MV-4-11 (cell line): Measurements from ENCODE around the gene FMNL1.
A peak's percentile ranks its signal among the peaks of the same experiment; 100 is the strongest.
"Not testable (repeated sequence)": the region's sequence is repeated elsewhere in the genome, so short reads cannot be mapped to it uniquely, and the experiment has no call there.

ENCODE experiments used
- DNase-seq: peaks from one replicate; lab custom pipeline; 2025; lab: John Stamatoyannopoulos, UW

FMNL1 gene

DNA sequence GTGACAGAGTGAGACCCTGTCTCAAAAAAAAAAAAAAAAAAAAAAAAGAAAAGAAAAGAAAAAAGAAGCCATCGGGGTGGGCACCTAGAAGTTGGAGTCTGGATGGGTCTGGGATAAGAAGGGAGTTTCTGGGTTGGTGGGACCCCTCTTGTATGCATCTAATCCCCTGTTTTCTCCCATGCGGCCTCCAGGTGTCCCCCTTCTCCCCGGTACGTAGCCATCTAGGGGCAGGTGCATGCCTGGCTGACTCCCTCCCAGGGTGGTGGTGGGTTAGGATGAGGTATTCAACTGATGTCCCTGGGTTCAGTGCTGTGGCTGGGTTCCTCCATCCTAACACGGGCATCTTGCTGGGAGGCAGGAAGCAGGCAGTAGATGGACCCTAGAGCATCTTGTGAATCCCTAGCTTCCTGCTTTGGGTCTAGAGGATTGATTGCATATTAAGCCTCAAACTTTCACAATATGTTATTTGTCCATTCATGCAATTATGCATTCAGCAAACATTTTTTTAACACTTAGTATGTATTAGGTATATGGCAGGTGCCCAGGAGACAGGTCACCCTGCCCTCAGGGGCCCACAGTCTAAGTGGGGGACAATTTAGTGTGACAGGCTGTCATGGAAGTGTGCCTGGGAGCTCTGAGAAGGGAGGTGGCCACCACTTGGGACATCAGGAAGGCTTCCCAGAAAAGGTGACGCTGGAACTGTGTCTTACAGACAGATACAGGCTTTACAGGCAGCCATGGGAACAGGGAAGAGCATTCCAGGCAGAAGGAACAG is 13.1 kb downstream of the FMNL1 start:
- DNase-seq, result peak; percentile 13

DNA sequence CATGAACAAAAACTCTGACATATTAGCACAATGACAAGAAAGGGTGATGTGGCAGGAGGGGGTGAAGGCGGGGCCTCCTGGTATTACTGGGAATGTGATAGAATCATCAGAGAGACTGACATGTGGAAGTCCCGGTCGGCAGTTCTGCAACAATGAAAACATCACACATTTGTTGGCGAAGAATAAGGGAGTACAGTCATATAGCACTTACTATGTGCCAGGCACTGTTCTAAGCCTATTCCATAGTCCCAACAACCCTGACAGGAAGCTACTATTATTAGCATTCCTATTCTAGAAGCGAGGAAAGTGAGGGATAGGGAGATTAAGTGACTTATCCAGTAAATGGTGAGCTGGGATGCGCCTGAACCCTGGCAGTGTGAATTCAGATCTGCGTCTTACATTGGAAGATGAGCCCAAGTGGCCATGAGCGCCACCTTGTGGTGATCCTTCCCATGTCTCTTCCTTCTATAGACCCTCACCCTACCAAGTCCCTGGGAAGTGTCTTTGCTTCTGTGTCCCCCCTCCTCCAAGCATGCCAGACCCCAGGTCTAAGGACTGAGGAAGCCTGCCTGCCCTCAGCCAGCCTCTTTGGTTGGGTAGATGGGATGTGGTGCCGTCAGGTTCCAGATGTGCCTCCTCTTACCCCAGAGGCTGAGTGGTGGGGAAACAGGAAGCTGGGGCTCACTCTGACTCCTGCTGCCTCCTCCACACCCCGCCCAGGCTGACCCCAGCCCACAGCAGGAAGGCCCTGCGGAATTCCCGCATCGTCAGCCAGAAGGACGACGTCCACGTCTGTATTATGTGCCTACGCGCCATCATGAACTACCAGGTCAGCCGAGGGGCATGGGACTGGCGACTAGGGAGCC is 14.0 kb downstream of the FMNL1 start:
- peak; percentile 37 for DNase-seq

DNA sequence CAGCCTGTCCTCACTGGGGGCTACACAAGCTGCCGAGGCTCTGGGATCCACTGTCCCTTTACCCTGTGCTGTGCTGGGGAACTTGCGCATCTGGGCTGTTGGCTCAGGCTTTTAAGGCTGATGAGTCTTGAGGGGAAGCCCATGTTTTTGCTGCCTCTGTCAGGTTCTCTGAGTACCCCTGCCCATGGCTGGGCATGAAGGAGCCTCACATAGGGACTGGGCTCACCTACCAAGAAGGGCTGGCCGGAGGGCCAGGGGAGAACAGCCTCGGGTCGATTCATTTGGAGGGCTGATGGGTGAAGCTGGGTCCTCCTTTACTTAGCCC is 14.6 kb downstream of the FMNL1 start:
- DNase-seq, result no peak

DNA sequence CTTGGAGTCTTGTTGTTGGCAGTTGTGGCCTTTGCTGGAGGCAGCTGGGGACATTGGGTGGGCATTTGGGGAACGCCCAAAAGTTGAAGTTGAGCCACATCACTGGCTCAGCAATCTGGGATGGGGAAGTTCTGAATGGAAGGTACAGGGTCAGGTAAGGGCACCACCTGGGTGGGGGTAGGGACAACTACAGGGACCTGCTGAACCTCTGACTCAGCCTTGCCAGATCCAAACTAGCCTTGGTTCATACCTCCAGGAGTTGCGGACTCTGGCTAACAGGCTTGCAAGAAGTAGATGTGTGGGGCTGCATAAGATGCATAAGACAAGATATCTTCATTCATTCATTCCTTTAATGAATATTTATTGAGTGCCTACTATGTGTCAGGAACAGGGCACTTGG is 16.0 kb downstream of the FMNL1 start:
- DNase-seq, result no peak

DNA sequence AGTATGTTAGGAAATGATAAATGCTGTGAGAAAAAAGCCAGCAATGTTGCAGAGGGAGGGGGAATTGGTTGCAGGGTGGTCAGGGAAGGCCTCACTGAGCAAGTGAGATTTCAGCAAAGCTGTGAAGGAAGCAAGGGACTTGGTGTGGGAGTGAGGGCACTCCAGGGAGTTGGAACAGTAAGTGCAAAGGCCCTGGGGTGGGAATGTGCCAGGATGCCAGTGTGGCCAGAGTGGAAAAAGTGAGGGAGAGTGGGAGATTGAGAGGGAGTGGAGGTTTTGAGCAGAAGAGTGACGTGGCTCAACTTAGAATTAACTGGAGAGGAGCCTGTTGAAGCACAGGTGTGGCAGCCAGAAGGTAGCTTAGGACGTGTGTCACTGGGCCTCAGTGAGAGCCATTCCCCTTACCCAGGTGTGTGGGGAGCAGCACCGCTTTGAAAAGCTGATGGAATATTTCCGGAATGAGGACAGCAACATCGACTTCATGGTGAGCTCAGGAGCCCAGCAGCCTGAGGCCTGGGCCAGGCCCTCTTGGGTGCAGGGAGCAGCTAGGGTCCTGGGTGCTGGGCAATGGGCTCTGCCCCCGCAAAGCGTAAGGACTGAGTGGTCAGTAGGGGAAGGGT is 16.6 kb downstream of the FMNL1 start:
- DNase-seq, result no peak

DNA sequence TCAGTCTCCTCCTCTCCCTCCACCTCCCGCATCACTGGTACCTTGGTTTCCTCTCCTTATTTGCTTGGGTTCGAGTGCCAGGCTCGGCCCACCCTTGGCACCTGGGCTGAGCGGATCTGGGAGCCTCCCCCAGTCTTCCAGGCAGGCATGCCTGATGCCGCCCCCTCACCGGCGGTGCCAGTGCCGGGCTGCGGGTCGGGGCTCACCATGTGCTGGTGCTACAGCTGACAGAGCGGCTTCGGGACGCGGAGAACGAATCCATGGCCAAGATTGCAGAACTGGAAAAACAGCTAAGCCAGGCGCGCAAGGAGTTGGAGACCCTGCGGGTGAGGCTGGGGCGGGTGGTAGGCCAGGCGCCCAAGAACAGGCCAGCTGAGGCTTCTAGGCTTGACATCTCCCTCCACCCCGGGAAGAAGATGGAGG is 19.2 kb downstream of the FMNL1 start:
- DNase-seq, result no peak

DNA sequence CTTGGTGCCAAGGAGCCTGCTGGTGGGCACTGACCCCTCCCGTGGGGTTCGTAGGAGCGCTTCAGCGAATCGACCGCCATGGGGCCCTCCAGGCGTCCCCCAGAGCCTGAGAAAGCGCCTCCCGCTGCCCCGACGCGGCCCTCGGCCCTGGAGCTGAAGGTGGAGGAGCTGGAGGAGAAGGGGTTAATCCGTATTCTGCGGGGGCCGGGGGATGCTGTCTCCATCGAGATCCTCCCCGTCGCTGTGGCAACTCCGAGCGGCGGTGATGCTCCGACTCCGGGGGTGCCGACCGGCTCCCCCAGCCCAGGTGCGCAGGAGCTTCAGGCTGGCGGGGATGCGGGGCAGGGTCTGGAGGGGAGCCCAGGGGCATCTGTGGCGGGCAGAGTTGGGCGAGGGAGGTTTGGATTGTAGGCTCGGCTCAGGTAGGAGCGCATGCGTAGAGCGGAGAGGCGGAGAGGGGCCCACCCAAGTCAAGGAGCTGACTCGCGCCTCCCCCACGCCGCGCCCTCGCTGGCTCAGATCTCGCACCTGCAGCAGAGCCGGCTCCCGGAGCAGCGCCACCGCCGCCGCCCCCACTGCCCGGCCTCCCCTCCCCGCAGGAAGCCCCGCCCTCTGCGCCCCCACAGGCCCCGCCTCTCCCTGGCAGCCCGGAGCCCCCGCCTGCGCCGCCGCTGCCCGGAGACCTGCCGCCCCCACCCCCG is 19.8 kb downstream of the FMNL1 start:
- DNase-seq, result no peak

DNA sequence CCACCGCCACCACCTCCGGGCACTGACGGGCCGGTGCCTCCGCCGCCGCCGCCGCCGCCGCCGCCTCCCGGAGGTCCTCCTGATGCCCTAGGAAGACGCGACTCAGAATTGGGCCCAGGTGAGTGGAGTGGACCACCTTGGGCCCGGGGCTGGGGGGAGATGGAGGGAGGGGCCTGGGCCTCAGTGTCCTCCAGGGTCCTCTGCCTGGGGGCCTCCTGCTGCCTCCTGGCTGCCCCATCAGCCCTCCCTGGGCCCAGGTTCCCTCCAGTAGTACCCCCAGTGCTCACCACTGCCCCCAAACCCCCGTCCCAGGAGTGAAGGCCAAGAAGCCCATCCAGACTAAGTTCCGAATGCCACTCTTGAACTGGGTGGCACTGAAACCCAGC is 20.3 kb downstream of the FMNL1 start:
- DNase-seq, result no peak

DNA sequence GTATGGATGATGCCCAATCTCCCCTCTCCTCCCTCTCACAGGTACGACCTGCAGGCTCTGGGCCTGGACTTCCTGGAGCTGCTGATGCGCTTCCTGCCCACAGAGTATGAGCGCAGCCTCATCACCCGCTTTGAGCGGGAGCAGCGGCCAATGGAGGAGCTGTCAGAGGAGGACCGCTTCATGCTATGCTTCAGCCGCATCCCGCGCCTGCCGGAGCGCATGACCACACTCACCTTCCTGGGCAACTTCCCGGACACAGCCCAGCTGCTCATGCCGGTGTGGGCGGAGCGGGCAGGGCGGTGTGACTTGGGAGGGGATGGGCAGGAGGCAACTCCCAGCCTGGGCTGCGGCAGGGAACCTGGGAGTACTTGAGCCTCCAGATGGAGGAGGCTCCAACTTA is 22.1 kb downstream of the FMNL1 start:
- no peak for DNase-seq

DNA sequence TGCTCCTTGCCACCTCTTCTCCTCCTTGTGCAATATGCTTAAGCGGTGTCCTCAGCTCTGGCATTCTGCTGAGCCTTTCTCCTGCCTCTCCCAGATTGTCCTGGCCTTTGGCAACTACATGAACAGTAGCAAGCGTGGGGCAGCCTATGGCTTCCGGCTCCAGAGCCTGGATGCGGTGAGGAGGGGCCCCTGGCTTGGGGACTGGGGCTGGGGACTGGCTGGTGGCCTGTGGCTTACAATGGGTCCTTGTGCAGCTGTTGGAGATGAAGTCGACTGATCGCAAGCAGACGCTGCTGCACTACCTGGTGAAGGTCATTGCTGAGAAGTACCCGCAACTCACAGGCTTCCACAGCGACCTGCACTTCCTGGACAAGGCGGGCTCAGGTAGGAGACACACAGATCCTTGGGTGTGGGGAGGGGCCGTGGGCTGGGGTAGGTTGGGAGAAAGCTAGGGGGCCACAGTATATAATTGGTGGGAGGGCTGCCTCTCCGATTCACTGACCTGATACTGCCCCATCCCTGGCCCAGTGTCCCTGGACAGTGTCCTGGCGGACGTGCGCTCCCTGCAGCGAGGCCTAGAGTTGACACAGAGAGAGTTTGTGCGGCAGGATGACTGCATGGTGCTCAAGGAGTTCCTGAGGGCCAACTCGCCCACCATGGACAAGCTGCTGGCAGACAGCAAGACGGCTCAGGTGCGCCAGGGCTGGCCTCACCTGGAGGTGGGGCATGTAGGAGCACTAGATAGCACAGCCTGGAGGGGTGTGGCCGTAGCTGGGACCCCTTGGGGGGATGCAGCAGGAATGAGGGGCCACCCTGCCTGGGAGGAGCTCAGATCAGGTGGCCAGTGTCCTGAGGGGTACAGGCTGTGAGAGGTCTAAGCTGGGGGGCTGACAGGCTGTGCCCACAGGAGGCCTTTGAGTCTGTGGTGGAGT is 23.3 kb downstream of the FMNL1 start:
- no peak for DNase-seq

DNA sequence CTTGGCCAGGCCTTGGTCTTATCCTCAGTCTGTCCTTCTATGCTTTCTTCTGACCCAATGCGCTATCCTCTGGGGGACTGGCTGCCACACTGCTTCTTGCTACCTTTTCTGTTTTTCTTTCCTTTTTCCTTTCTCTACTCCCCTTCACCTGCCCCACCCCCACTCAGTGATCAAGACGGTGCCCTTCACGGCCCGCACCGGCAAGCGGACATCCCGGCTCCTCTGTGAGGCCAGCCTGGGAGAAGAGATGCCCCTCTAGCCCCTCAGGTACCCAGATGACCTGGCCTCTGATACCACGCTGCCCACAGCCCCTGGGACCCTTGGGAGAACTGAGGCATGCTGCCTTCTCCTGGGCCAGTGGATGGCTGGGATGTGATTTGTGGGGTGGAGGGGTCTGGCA is 24.7 kb downstream of the FMNL1 start:
- no peak for DNase-seq

DNA sequence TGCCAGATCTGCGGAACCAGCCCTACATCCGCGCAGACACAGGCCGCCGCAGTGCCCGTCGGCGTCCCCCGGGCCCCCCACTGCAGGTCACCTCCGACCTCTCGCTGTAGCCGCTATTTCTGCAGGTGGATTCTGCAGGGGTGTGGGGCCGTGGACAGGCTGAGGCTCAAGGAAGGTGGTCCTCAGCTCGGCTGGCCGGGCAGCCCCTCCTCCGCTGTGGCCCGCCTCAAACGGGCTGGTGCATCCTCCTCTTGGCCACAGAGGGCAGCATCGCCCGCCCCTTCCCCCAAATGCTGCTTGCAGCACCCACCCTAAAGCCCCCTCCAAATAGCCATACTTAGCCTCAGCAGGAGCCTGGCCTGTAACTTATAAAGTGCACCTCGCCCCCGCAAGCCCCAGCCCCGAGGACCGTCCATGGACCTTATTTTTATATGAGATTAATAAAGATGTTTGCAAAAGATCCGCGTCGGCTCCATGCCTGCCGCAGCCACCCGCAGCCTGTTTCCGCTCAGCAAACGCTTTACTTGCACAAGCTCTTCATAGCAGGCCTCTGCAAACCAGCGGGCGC is 25.3 kb downstream of the FMNL1 start:
- DNase-seq, result peak; percentile 37

DNA sequence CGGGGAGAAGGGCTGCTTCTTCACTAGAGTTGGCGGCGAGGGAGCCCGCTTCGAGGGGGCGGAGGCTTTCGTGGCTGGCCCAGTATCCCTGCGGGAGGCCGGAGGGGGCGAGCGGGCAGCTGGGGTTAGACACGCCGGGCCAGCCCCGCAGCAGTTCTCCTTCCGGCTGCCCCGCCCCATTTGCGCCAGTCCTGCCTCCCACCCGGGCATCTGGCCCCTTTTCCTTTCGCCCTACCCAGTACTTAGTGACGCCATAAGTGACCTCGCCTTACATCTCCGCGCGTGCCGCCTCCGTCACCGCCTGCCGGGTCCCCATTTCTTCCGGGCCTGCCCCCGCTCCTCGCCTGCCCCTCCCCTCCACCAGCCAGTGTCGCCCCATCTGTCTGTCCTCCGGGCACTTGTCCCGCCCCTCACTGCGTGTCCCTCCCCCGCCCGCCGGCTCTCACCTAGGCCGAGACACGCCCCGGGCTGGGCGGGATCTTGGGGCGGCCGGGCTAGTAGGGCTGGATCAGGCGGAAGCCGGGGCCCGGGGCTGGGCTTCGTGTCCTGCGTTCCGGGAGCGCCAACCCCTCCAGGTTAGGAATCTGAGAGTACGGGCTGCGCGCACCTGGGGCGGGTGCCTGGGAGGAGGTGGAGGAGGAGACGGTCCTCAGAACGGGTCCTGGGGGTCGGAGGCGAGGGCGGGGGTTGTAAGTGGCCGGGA is 25.9 kb downstream of the FMNL1 start:
- peak; percentile 88 for DNase-seq

DNA sequence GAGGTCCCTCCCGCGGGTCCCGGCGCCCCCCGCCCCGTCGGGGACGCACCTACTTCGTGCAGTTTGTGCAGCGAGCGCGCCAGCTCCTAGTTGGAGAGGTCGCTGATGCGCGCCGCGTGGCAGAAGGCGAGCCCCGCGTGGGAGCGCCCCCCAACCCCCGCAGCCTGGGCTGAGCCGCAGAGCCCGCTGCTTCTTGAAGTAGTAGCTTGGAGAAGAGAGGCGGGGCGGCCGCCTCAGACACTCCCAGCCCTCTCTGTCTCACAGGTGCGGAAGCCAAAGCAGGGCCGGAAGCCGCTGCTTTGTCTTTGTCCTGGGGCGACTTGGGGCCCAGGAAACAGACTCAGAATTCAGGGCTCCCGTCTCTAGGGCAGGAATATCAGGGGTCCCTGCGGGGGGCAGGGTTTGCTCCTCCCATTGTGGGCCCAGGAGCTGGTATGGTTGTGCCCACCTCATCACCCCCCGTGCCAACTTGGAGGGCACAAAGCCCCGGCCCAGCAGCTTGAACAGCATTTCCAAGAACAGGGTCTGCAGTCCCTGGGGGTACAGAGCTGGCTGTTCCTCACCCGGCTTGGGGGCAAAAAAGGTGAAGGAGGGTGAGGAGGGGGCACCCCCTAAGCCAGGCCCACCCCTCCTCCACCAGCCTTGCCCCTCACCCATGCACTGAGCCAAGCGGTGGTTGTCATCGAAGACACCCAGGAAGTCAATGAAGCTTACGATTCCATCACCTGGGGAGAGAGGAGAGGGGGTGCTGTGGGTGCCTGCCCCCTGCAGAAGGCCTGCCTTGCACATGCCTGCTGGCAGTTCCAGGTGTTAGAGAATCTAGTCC is 26.7 kb downstream of the FMNL1 start:
- DNase-seq, result peak; percentile 26

DNA sequence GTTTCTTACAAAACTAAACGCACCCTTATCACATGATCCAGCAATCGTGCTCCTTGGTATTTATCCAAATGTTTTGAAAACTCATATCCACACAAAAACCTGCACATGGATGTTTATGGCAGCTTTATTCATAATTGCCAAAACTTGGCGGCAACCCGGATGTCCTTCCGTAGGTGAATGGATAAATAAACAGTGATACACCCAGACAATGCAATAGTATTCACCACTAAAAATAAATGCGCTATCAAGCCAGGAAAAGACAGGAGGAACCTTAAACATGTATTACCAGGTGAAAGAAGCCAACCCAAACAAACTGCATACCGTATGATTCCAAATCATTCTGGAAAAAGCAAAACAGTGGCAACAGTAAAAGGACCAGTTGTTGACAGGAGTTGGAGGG is 30.2 kb downstream of the FMNL1 start:
- no peak for DNase-seq

DNA sequence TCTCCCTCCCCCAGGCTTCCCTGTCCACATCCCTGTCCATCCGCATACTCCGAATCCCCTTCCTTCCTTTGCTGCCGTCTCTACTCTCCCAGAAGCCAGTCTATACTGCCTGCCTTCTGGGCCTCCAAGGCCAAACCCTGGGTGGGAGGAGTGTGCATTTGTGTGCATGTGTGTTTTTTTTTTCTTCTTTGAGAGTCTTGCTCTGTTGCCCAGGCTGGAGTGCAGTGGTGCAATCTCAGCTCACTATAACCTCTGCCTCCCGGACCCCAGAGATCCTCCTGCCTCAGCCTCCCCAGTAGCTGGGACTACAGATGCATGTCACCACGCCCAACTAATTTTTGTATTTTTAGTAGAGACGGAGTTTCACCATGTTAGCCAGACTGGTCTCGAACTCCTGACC is 31.6 kb downstream of the FMNL1 start:
- not testable (repeated sequence) for DNase-seq

DNA sequence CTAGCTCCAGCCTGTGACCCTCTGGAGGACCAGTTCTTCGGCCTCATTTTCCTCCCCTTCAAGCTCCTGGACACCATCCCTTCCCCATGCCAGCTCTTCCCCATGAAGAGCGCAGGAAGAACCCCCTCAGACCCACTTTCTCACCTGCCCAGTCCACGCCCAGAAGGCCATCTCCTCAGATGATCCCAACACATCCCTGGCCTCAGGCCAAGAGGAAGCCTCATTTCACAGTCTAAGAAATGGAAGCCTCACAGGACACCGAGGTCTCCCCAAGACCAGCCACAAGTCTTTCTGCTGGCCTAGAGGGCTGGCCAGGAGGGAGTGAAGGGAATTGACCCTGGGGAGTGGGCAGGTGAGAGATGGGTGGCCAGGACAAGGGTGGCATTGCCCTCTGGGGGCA is 32.2 kb downstream of the FMNL1 start:
- DNase-seq, result no peak

DNA sequence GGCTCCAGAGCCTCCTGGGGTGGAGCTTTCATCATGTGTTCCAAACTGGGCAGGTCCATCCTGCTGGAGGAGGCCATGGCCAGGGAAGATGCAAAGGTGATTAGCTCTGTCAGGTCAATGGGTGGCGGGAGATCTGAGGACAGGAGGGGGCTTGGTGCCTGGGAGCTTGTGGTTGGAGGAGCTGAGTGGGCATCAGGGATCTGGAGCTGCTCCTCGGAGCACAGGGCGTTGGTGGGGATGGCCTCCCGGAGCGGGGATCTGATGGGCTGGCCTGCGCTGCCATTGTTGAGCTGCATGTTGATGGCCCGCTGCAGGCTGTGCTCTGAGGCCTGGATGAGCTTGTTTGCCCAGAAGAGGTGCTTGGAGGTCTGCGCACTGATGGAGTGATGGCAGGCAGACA is 33.7 kb downstream of the FMNL1 start:
- DNase-seq, result no peak
